Measurements from ENCODE around the gene C20orf141.

- TF ChIP-seq EZH2 (IDR thresholded peaks at IDR 0.05) (no peak), FOXP2 (optimal IDR thresholded peaks at IDR 0.05; ENCODE audit: control extremely low read depth, extremely low read length, insufficient read depth) (no peak)
Observed at GRCh38 chr20:2801286-2801728, 13.5 kb upstream of the C20orf141 start.

Measured in SK-N-MC (cell line).